HS-27A (cell line): ENCODE results near the gene YY1.
A peak's percentile ranks its signal among the peaks of the same experiment; 100 is the strongest.
"Not testable (repeated sequence)": the region's sequence is repeated elsewhere in the genome, so short reads cannot be mapped to it uniquely, and the experiment has no call there.

Experiments
- DNase-seq: peaks from one replicate; pipeline ENCODE4 v3.0.0-alpha.2; 2012; ENCODE audit warnings: low read depth, missing footprints

Gene YY1

GRCh38 chr14:100238419-100239210, at the start of gene YY1:
TSS of gene YY1 (plus strand) at chr14:100239144. CDS start at chr14:100239245, 101 bp downstream.
- DNase-seq: peak; percentile 84

GRCh38 chr14:100190126-100190525, 48.8 kb upstream of the YY1 start:
- no peak for DNase-seq

GRCh38 chr14:100191584-100192249, 47.2 kb upstream of the YY1 start:
- no peak for DNase-seq

- DNase-seq: no peak
These were observed 46.7 kb upstream of the YY1 start for GRCh38 chr14:100192250-100192671.

GRCh38 chr14:100192672-100193416, 46.1 kb upstream of the YY1 start:
- peak; percentile 92 for DNase-seq

GRCh38 chr14:100193417-100194357, 45.3 kb upstream of the YY1 start:
- no peak for DNase-seq

GRCh38 chr14:100199240-100199860, 39.6 kb upstream of the YY1 start:
- DNase-seq: no peak

- DNase-seq: no peak
These were observed 38.6 kb upstream of the YY1 start for GRCh38 chr14:100200311-100200710.

- no peak for DNase-seq
These were observed 37.2 kb upstream of the YY1 start for GRCh38 chr14:100201701-100202100.

GRCh38 chr14:100202712-100203111, 36.2 kb upstream of the YY1 start:
- DNase-seq: no peak

- no peak for DNase-seq
These were observed 35.8 kb upstream of the YY1 start for GRCh38 chr14:100203146-100203545.

GRCh38 chr14:100203962-100204834, 34.7 kb upstream of the YY1 start:
- no peak for DNase-seq

- not testable (repeated sequence) for DNase-seq
These were observed 34.1 kb upstream of the YY1 start for GRCh38 chr14:100204835-100205167.

GRCh38 chr14:100207588-100207987, 31.4 kb upstream of the YY1 start:
- not testable (repeated sequence) for DNase-seq

GRCh38 chr14:100208136-100208535, 30.8 kb upstream of the YY1 start:
- DNase-seq: not testable (repeated sequence)

- DNase-seq: no peak
These were observed 27.6 kb upstream of the YY1 start for GRCh38 chr14:100211366-100211765.

GRCh38 chr14:100211893-100212292, 27.1 kb upstream of the YY1 start:
- no peak for DNase-seq

- no peak for DNase-seq
These were observed 26.2 kb upstream of the YY1 start for GRCh38 chr14:100212476-100213333.

- DNase-seq: no peak
These were observed 25.4 kb upstream of the YY1 start for GRCh38 chr14:100213587-100213955.
